Measurements from ENCODE around the gene ABCA3.
"Not testable (repeated sequence)": the region's sequence is repeated elsewhere in the genome, so short reads cannot be mapped to it uniquely, and the experiment has no call there.

The ABCA3 gene

GRCh38 chr16:2340564-2341455, at the start of gene ABCA3:
Gene ABCA3 (minus strand): TSS chr16:2340728. CDS start chr16:2326466, 14,262 bp downstream.
- H3K4me3 ChIP-seq (ENCODE audit: low read depth, low read length), result peak within 1 kb of the TSS; percentile 43

GRCh38 chr16:2388875-2389433, 48.4 kb upstream of the ABCA3 start:
- no peak overlapping the region for H3K4me3 ChIP-seq (ENCODE audit: low read depth, low read length)

DNA sequence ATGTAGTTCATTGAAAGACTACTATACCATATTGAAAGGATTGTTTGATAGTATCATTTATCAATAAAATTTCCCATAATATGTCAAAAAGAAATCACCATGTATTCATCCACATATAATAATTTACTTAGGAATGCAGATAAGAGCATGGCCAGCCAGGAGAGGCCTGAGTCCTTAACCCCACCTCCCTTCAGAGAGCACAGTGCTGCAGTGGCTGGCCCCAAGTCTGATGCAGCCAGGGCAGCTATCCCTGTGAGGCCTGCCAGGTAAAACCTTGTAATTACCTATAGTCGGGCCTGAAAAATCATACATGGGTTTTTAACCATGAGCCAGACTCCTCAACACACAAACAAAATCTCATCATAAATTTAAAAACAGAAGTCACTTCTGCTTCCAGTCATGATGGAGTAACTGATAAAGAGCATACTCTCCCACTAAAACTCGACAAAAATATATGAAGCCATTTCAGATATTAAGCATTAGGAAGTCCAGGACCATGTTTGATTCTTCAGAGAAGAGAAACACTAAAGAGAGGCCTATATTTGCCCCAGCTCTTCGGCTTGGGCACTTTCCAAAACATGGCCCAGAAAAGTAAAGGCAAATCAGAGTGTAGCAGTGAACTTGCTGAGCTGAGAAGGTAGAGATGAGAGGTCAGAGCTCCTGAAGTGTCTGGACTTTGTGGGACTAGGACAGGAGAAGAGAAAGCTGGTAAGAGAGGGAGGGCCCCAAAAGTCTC, 47.8 kb upstream of the ABCA3 start:
- H3K4me3 ChIP-seq (ENCODE audit: low read depth, low read length), result no peak overlapping the region

- H3K4me3 ChIP-seq (ENCODE audit: low read depth, low read length), result no peak overlapping the region
These were observed 46.5 kb upstream of the ABCA3 start for GRCh38 chr16:2386990-2387389.

DNA sequence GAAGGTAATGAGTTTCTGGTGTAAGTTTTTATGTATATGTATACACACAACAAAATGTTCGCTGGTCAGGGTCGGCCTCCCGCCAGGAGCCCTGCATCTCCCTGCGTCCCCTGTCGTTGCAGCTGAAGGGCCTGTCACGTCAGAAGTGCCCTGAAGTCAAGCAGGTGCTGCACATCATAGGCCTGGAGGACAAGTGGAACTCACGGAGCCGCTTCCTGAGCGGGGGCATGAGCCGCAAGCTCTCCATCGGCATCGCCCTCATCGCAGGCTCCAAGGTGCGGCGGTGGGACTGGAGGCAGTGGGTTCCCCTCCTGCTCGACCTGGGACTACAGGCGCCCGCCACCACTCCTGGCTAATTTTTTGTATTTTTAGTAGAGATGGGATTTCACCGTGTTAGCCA, 45.5 kb upstream of the ABCA3 start:
- not testable (repeated sequence) for H3K4me3 ChIP-seq (ENCODE audit: low read depth, low read length)

DNA sequence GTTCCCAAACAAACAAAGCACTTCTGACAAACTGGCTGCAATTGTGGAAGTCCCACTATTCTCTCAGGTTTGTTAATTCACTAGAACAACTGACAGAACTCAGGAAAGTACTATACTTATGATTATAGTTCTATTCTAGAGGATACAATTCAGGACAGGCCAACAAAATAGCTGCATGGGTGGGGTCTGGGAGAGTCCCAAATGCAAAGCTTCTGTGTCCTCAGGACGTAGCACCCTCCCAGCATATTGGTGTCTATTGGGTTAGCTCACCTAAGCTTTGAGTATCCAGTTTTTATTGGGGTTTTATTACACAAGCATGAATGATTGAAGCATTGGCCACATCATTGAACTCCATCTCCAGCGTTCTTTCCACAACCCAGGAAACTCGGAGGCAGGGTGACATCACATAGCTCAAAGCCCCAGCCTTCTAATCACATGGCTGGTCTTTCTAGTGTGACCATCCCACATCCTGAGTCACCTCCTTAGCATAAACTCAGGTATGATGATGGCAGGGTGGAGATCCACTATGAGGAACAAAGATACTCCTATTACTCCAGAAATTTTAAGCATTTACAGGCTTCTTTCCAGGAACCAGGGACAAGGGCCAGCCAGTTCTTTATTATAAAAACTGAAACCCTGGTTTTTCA, 44.8 kb upstream of the ABCA3 start:
- H3K4me3 ChIP-seq (ENCODE audit: low read depth, low read length), result no peak overlapping the region

DNA sequence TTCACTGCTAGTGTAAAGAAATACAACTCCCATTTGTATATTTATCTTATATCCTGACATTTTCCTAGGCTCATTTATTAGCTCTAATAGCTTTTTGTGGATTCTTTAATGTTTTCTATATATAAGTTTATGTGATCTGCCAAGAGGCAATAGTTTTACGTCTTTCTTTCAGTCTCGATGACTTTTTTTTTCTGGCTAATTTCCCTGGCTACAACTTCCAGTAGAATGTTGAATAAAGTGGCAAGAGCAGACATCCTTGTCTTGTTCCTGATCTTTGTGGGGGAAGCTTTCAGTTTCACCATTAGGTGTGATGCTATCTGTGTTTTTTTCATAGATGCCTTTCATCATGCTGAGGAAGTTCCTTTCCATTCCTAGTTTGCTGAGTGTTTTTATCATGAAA, 43.9 kb upstream of the ABCA3 start:
- no peak overlapping the region for H3K4me3 ChIP-seq (ENCODE audit: low read depth, low read length)

GRCh38 chr16:2383501-2383900, 43.0 kb upstream of the ABCA3 start:
- no peak overlapping the region for H3K4me3 ChIP-seq (ENCODE audit: low read depth, low read length)

GRCh38 chr16:2374644-2375043, 34.1 kb upstream of the ABCA3 start:
- no peak overlapping the region for H3K4me3 ChIP-seq (ENCODE audit: low read depth, low read length)

- no peak overlapping the region for H3K4me3 ChIP-seq (ENCODE audit: low read depth, low read length)
These were observed 32.6 kb upstream of the ABCA3 start for GRCh38 chr16:2373176-2373575.

- no peak overlapping the region for H3K4me3 ChIP-seq (ENCODE audit: low read depth, low read length)
These were observed 32.2 kb upstream of the ABCA3 start for GRCh38 chr16:2372684-2373083.

GRCh38 chr16:2371421-2371820, 30.9 kb upstream of the ABCA3 start:
- H3K4me3 ChIP-seq (ENCODE audit: low read depth, low read length), result no peak overlapping the region

DNA sequence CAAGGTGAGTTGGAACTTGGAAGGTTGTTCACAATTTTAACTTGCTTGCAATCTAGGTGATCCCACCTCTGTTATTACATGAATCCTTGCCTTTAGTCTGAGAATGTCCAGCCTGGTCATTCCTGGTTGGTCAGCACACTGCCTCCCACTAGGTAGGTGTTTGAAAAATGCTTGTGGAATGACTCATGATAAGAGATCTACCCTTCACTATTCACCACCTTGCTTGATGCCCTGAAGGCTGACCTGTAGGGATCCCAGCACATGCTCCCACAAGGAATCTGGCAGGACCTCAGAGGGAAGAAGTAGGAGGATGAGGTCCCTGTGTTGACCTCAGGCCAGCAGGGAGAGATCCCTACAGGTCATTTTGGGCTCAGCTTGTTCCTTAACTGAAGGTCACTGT, 30.2 kb upstream of the ABCA3 start:
- no peak overlapping the region for H3K4me3 ChIP-seq (ENCODE audit: low read depth, low read length)

DNA sequence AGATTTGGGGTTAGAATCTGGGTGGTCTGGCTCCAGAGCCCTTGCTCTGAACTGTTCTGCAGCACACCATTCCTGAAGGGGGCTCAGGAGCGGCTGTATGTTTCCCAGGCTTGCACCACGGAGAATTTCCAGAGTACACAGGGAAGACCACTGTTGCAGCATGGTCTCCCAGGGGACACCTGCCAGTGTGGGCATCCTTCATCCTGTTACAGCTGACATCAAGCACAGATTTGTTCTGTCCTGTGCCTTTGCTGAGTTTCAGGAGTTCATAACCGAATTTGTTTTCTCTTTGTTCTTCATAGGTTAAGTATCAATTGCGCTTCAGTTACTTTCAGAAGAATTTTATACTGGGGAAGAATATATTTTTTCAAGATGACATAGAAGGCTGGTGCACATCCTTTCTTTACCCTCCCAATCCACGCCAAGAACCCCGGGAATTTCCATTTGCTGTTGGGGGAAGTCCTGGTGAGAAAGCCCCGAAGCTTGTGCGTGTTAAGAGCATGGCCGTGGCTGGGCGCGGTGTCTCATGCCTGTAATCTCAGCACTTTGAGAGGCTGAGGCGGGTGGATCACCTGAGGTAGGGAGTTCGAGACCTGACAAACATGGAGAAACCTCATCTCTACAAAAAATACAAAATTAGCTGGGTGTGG, 26.3 kb upstream of the ABCA3 start:
- no peak overlapping the region for H3K4me3 ChIP-seq (ENCODE audit: low read depth, low read length)

DNA sequence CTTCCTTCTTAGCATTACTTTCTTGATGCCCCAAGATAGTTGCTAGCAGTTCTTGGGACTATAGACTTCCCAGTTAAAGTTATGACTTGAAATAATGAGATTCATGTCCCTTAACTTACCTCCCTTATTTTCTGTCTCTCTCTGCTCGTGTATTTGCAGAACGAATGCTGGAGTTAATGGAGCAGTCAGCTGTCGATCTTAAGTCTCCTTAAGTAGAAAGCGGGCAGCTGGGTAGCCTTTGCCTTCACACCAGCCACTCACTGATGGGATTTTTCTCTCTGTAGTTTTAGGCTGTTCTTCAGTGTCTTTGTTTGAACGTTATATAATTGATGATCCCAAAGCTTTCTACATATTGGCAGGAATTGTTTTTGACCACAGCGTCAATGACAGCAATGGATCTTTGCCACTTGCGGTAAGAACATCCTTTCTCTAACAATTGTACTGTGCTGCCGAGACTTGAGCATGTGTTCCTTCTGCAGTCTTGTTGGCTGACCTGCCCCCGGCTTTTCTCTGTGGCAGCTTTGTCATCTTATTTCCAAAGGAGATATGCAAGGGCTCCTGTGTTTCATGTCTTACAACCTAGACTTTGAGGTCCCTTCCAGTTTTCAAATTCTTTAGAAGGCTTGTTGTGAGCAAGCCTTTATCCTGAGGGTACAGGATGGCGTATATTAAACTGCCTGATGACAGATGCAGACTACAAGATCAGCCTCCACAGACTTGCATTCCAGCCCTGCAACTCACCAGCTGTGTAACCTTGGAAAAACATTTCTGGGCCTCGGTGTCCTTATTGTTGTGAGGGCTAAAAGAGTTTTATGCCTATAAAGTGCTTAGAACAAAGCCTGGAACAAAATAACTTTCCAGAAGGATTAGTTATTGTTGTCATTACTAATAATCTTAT, 25.1 kb upstream of the ABCA3 start:
- no peak overlapping the region for H3K4me3 ChIP-seq (ENCODE audit: low read depth, low read length)

DNA sequence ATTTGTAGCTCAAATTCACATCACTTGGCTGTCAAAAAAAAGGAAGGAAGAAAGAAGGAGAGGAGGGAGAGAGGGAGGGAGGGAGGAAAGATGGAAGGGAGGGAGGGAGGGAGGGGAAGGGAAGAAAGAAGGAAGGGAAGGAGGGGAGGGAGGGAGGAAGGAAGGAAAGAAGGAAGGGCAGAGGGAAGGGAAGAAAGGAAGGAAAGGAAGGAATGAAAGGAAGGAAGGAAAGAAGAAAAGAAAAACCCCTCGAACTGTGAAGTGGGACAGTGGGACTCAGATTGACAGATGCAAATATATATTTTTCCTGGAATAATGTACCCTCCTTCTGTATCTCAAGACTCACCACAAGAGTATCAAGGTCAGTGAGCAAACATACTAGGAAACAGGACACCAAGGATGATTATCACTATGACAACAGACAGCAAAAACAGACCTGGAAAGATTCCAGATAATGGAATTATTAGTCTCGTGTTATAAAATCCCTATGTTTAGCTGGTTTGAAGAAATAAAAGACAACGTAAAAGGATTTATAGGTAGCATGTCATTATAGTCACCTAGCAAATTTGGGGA, 24.2 kb upstream of the ABCA3 start:
- H3K4me3 ChIP-seq (ENCODE audit: low read depth, low read length), result no peak overlapping the region

GRCh38 chr16:2362218-2362617, 21.7 kb upstream of the ABCA3 start:
- H3K4me3 ChIP-seq (ENCODE audit: low read depth, low read length), result no peak overlapping the region

GRCh38 chr16:2361129-2361528, 20.6 kb upstream of the ABCA3 start:
- no peak overlapping the region for H3K4me3 ChIP-seq (ENCODE audit: low read depth, low read length)

GRCh38 chr16:2359919-2360318, 19.4 kb upstream of the ABCA3 start:
- no peak overlapping the region for H3K4me3 ChIP-seq (ENCODE audit: low read depth, low read length)

GRCh38 chr16:2358811-2359210, 18.3 kb upstream of the ABCA3 start:
- H3K4me3 ChIP-seq (ENCODE audit: low read depth, low read length), result no peak overlapping the region

Measured in iPS-11a (cell line).